ENCODE measurements around the gene CFAP157. TPM values are rescaled to one million over a fixed set of nuclear protein-coding genes. Genes with fewer than 3 reads are reported as not detected.

Gene CFAP157
- total and polyA plus RNA-seq, 2 of the 13 experiments (the other 11 are each of a cell fraction or from before 2014, with no cell fraction given): 0.07 TPM; not detected in 1

- TF ChIP-seq ZBTB33 (CRISPR knock-in tag; IDR thresholded peaks at IDR 0.05) (no peak), HOMEZ (CRISPR knock-in tag; IDR thresholded peaks at IDR 0.05; ENCODE audit: low read depth) (0 out of 2 replicates have a peak, but pooled peaks have one; percentile 17), SYNCRIP (IDR thresholded peaks at IDR 0.05; ENCODE audit: insufficient read depth, low read depth, low read length) (no peak), THAP11 (CRISPR knock-in tag; IDR thresholded peaks at IDR 0.05) (peak; percentile 58; the same call in 1 of the 2 replicates), NR2F6 (IDR thresholded peaks at IDR 0.05) (no peak), NR2F6 (CRISPR knock-in tag; IDR thresholded peaks at IDR 0.05) (peak; percentile 74), ZNF800 (CRISPR knock-in tag; IDR thresholded peaks at IDR 0.05) (no peak), ZNF280D (CRISPR knock-in tag; IDR thresholded peaks at IDR 0.05) (no peak), KDM6A (CRISPR knock-in tag; IDR thresholded peaks at IDR 0.05; ENCODE audit: low read depth) (peak; percentile 69), IRF2 (CRISPR knock-in tag; IDR thresholded peaks at IDR 0.05) (0 out of 2 replicates have a peak, but pooled peaks have one; percentile 26), ZNF589 (CRISPR knock-in tag; conservative IDR thresholded peaks at IDR 0.05) (no peak), SMARCE1 (IDR thresholded peaks at IDR 0.05; ENCODE audit: borderline replicate concordance) (no peak), ZNF329 (CRISPR knock-in tag; IDR thresholded peaks at IDR 0.05; ENCODE audit: low read depth) (peak; percentile 54; the same call in 1 of the 2 replicates), ZFP36 (IDR thresholded peaks at IDR 0.05; ENCODE audit: borderline replicate concordance, low read depth, low read length, partially characterized antibody) (no peak), CC2D1A (CRISPR knock-in tag; IDR thresholded peaks at IDR 0.05) (no peak), BORCS8-MEF2B (CRISPR knock-in tag; IDR thresholded peaks at IDR 0.05) (no peak), LCORL (IDR thresholded peaks at IDR 0.05) (no peak), LCORL (CRISPR knock-in tag; IDR thresholded peaks at IDR 0.05) (peak; percentile 51; the same call in 1 of the 2 replicates), TMF1 (CRISPR knock-in tag; IDR thresholded peaks at IDR 0.05; ENCODE audit: low read depth) (no peak), ZFX (CRISPR knock-in tag; IDR thresholded peaks at IDR 0.05; ENCODE audit: low read depth) (peak; percentile 54; the same call in 1 of the 2 replicates), BCL6 (CRISPR knock-in tag; IDR thresholded peaks at IDR 0.05) (peak; percentile 34; the same call in 1 of the 2 replicates), ZNF12 (CRISPR knock-in tag; IDR thresholded peaks at IDR 0.05) (0 out of 2 replicates have a peak, but pooled peaks have one; percentile 23), HNRNPUL1 (IDR thresholded peaks at IDR 0.05; ENCODE audit: low read depth, low read length) (no peak)
Observed at GRCh38 chr9:127664678-127665507, 41.9 kb upstream of the CFAP157 start (continued).
